ENCODE data around the gene KCNE2. TPM values are rescaled to one million over a fixed set of nuclear protein-coding genes. Genes with fewer than 3 reads are reported as not detected.

The KCNE2 gene
- total and polyA plus RNA-seq, 2 of the 8 experiments (the other 6 are each of a cell fraction or from before 2014, with no cell fraction given) = 0.09 to 0.37 TPM

GRCh38 chr21:34365809-34366208, 2.0 kb downstream of the KCNE2 start (continued):
- TF ChIP-seq TEAD4 (IDR thresholded peaks at IDR 0.05; ENCODE audit: low read depth, low read length) = no peak
- TF ChIP-seq USF2 (IDR thresholded peaks at IDR 0.05; ENCODE audit: low read length) = no peak
- no peak for TF ChIP-seq CHD1 (IDR thresholded peaks at IDR 0.05; ENCODE audit: low read depth, low read length)
- TF ChIP-seq ASH2L (IDR thresholded peaks at IDR 0.05; ENCODE audit: low read length) = no peak
- no peak for TF ChIP-seq NRF1 (IDR thresholded peaks at IDR 0.05; ENCODE audit: low read depth, low read length)
- no peak for TF ChIP-seq CEBPB (IDR thresholded peaks at IDR 0.05; ENCODE audit: low read depth, low read length)
- no peak for TF ChIP-seq JUND (IDR thresholded peaks at IDR 0.05; ENCODE audit: low read length)
- TF ChIP-seq KDM5A (IDR thresholded peaks at IDR 0.05; ENCODE audit: low read length) = no peak
- TF ChIP-seq YY1 (IDR thresholded peaks at IDR 0.05; ENCODE audit: low read depth, low read length) = no peak
- no peak for TF ChIP-seq TCF12 (IDR thresholded peaks at IDR 0.05; ENCODE audit: low read depth, low read length)

Data from H1 (cell line).